ENCODE measurements around the gene VAMP2. TPM values are rescaled to one million over a fixed set of nuclear protein-coding genes. Genes with fewer than 3 reads are reported as not detected.

Gene VAMP2
- total and polyA plus RNA-seq, 10 of the 15 experiments (the other 5 are each of a cell fraction or from before 2014, with no cell fraction given) = 3.0 to 35.2 (median 25.0) TPM

DNA sequence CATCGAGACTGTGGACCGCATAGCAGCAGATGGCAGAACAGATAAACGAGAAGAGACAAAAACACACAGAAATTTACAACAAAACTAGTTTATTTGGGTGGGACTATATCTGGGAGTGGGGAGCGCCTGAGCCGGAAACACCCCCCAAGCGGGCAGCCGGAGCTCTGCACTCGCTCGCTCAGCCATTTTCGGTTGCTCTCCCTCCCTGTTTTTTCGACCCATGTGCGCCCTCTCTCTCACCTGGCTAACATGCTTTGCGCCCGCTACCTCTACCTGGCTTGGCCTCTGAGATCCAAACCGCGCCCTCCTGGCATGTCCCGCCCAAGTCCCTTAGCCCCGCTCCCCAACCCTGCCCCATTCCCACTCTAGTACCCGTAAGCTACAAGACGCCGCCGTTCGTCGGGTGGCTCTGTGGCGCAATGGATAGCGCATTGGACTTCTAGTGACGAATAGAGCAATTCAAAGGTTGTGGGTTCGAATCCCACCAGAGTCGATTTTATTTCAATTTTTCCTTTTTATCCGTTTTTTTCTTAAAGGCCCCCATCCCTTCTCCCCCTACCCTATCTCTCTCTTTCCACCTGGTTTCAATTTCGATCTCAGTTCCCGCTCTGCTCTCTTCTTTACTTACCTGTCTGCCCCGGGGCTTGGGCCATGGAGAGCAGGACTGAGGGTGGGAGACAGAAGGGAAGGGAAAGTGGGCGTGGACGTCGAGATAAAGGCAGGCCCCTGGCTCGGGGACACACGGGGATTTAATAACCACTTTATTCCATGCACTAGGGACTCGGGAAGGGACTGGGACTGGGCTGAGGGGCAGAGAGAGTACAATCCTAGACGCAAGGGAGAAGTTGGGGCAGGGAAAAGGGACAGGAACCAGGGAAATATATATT, 42.0 kb downstream of the VAMP2 start (continued):
- TF ChIP-seq, protein P1, sequence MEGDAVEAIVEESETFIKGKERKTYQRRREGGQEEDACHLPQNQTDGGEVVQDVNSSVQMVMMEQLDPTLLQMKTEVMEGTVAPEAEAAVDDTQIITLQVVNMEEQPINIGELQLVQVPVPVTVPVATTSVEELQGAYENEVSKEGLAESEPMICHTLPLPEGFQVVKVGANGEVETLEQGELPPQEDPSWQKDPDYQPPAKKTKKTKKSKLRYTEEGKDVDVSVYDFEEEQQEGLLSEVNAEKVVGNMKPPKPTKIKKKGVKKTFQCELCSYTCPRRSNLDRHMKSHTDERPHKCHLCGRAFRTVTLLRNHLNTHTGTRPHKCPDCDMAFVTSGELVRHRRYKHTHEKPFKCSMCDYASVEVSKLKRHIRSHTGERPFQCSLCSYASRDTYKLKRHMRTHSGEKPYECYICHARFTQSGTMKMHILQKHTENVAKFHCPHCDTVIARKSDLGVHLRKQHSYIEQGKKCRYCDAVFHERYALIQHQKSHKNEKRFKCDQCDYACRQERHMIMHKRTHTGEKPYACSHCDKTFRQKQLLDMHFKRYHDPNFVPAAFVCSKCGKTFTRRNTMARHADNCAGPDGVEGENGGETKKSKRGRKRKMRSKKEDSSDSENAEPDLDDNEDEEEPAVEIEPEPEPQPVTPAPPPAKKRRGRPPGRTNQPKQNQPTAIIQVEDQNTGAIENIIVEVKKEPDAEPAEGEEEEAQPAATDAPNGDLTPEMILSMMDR (IDR thresholded peaks at IDR 0.05 in 2 of 3, conservative IDR thresholded peaks at IDR 0.05 in 1 of 3; ENCODE audit: control insufficient read depth in 2 of 3, extremely low read depth in 1 of 3, insufficient read depth in 1 of 3, low read depth in 3 of 3, low read length in 3 of 3) = peak; percentile 20 to 45 (median 38)
- TF ChIP-seq, protein P2, sequence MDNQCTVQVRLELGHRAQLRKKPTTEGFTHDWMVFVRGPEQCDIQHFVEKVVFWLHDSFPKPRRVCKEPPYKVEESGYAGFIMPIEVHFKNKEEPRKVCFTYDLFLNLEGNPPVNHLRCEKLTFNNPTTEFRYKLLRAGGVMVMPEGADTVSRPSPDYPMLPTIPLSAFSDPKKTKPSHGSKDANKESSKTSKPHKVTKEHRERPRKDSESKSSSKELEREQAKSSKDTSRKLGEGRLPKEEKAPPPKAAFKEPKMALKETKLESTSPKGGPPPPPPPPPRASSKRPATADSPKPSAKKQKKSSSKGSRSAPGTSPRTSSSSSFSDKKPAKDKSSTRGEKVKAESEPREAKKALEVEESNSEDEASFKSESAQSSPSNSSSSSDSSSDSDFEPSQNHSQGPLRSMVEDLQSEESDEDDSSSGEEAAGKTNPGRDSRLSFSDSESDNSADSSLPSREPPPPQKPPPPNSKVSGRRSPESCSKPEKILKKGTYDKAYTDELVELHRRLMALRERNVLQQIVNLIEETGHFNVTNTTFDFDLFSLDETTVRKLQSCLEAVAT (IDR thresholded peaks at IDR 0.05) = no peak; the same call in 1 of the 2 replicates
- TF ChIP-seq BACH1 (IDR thresholded peaks at IDR 0.05; ENCODE audit: borderline replicate concordance) = no peak
- no peak for TF ChIP-seq CEBPB (IDR thresholded peaks at IDR 0.05; ENCODE audit: borderline replicate concordance in 1 of 2, low read depth in 2 of 2, low read length in 2 of 2)
- TF ChIP-seq, protein P3, sequence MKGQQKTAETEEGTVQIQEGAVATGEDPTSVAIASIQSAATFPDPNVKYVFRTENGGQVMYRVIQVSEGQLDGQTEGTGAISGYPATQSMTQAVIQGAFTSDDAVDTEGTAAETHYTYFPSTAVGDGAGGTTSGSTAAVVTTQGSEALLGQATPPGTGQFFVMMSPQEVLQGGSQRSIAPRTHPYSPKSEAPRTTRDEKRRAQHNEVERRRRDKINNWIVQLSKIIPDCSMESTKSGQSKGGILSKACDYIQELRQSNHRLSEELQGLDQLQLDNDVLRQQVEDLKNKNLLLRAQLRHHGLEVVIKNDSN (IDR thresholded peaks at IDR 0.05; ENCODE audit: borderline replicate concordance, extremely low read length, insufficient read depth, low read depth, low read length) = no peak
- TF ChIP-seq MEF2A (IDR thresholded peaks at IDR 0.05; ENCODE audit: insufficient read depth, low read depth, low read length) = no peak
- 0 out of 2 replicates have a peak, but pooled peaks have one; percentile 25 for TF ChIP-seq CREM (IDR thresholded peaks at IDR 0.05; ENCODE audit: low read depth)
- TF ChIP-seq SIN3A (IDR thresholded peaks at IDR 0.05; ENCODE audit: low read depth, low read length) = no peak
- TF ChIP-seq TCF12 (IDR thresholded peaks at IDR 0.05; ENCODE audit: low read depth, low read length) = no peak
- TF ChIP-seq PAX8 (IDR thresholded peaks at IDR 0.05) = no peak
- TF ChIP-seq RELA (IDR thresholded peaks at IDR 0.05; ENCODE audit: borderline replicate concordance, partially characterized antibody) = peak; percentile 27
- TF ChIP-seq LARP7 (IDR thresholded peaks at IDR 0.05) = 0 out of 2 replicates have a peak, but pooled peaks have one; percentile 3
- TF ChIP-seq, protein P4, sequence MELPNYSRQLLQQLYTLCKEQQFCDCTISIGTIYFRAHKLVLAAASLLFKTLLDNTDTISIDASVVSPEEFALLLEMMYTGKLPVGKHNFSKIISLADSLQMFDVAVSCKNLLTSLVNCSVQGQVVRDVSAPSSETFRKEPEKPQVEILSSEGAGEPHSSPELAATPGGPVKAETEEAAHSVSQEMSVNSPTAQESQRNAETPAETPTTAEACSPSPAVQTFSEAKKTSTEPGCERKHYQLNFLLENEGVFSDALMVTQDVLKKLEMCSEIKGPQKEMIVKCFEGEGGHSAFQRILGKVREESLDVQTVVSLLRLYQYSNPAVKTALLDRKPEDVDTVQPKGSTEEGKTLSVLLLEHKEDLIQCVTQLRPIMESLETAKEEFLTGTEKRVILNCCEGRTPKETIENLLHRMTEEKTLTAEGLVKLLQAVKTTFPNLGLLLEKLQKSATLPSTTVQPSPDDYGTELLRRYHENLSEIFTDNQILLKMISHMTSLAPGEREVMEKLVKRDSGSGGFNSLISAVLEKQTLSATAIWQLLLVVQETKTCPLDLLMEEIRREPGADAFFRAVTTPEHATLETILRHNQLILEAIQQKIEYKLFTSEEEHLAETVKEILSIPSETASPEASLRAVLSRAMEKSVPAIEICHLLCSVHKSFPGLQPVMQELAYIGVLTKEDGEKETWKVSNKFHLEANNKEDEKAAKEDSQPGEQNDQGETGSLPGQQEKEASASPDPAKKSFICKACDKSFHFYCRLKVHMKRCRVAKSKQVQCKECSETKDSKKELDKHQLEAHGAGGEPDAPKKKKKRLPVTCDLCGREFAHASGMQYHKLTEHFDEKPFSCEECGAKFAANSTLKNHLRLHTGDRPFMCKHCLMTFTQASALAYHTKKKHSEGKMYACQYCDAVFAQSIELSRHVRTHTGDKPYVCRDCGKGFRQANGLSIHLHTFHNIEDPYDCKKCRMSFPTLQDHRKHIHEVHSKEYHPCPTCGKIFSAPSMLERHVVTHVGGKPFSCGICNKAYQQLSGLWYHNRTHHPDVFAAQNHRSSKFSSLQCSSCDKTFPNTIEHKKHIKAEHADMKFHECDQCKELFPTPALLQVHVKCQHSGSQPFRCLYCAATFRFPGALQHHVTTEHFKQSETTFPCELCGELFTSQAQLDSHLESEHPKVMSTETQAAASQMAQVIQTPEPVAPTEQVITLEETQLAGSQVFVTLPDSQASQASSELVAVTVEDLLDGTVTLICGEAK (IDR thresholded peaks at IDR 0.05; ENCODE audit: borderline replicate concordance) = no peak; the same call in 1 of the 2 replicates
- TF ChIP-seq, protein P5, sequence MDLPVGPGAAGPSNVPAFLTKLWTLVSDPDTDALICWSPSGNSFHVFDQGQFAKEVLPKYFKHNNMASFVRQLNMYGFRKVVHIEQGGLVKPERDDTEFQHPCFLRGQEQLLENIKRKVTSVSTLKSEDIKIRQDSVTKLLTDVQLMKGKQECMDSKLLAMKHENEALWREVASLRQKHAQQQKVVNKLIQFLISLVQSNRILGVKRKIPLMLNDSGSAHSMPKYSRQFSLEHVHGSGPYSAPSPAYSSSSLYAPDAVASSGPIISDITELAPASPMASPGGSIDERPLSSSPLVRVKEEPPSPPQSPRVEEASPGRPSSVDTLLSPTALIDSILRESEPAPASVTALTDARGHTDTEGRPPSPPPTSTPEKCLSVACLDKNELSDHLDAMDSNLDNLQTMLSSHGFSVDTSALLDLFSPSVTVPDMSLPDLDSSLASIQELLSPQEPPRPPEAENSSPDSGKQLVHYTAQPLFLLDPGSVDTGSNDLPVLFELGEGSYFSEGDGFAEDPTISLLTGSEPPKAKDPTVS (IDR thresholded peaks at IDR 0.05; ENCODE audit: low read depth, low read length) = no peak
- no peak for TF ChIP-seq TAF1 (IDR thresholded peaks at IDR 0.05; ENCODE audit: borderline replicate concordance, low read depth, low read length)
- no peak for TF ChIP-seq CHD2 (IDR thresholded peaks at IDR 0.05; ENCODE audit: borderline replicate concordance, low read depth, low read length)
- TF ChIP-seq SMAD5 (IDR thresholded peaks at IDR 0.05; ENCODE audit: low read depth) = no peak
- no peak; the same call in 1 of the 2 replicates for TF ChIP-seq NR2F1 (conservative IDR thresholded peaks at IDR 0.05)
- no peak for TF ChIP-seq SIX5 (IDR thresholded peaks at IDR 0.05; ENCODE audit: low read depth, low read length, severe bottlenecking)

Measured in GM12878 (cell line).